SK-N-SH (cell line): ENCODE measurements around the gene TAB2. TPM values are rescaled to one million over a fixed set of nuclear protein-coding genes. Genes with fewer than 3 reads are reported as not detected.

Source experiments
- CTCF ChIA-PET: fragments of 300-600, 350-600 bp; formaldehyde crosslinking; extraction: SDS; loops from one replicate; lab custom pipeline; 2021; lab: Yijun Ruan, JAX
- POLR2A ChIA-PET: fragments of 350-600 bp; sonication (Branson Sonifier 250); formaldehyde crosslinking; extraction: SDS; loops from one replicate; lab custom pipeline; 2020; ENCODE audit warnings: antibody characterized with exemption, inconsistent platforms; lab: Yijun Ruan, JAX
- DNase-seq: peaks from one replicate; pipeline ENCODE4 v3.0.0; 2012
- H2AFZ ChIP-seq: fragments of 200-600 bp; sonication (generic); 2 replicates; pipeline ENCODE4 v1.8.1; 2016; ENCODE audit warnings: antibody characterized with exemption, mild to moderate bottlenecking, low read depth
- H3F3A ChIP-seq: fragments of 200-600 bp; sonication (generic); replicated peaks from 2 replicates; pipeline ENCODE3; 2016; ENCODE audit warnings: antibody characterized with exemption, mild to moderate bottlenecking; ENCODE audit not compliant: insufficient read depth
- H3K27ac ChIP-seq, 2 experiments: fragments of 200-500 bp in 1 of 2; fragments of 200-600 bp in 1 of 2; sonication (Bioruptor generic) in 1 of 2; sonication (generic), shearing (Covaris generic) in 1 of 2; 2 replicates each; pipeline versions ENCODE4 v1.5.1 to v1.6.1; 2014 to 2016; ENCODE audit warnings: low read depth in 2 of 2, inconsistent platforms in 1 of 2, low read length in 1 of 2, mild to moderate bottlenecking in 1 of 2, mixed read lengths in 1 of 2
- H3K27me3 ChIP-seq: fragments of 200-600 bp; sonication (generic), shearing (Covaris generic); 2 replicates; pipeline ENCODE4 v1.6.1; 2016; ENCODE audit warnings: mixed run types; ENCODE audit not compliant: insufficient read depth
- H3K36me3 ChIP-seq, 2 experiments: fragments of 200-500 bp in 1 of 2; fragments of 200-600 bp in 1 of 2; sonication (Bioruptor generic) in 1 of 2; sonication (generic) in 1 of 2; replicated peaks in 1 of 2; 2 replicates each; pipeline versions ENCODE3 to v1.5.1; 2014 to 2016; ENCODE audit warnings: low read length in 1 of 2, mild to moderate bottlenecking in 1 of 2; ENCODE audit not compliant: insufficient read depth in 2 of 2, control insufficient read depth in 1 of 2
- H3K4me1 ChIP-seq, 2 experiments: fragments of 200-500 bp in 1 of 2; fragments of 200-600 bp in 1 of 2; sonication (Bioruptor generic) in 1 of 2; sonication (generic), shearing (Covaris generic) in 1 of 2; 2 replicates each; pipeline versions ENCODE4 v1.5.1 to v1.6.1; 2014 to 2016; ENCODE audit warnings: low read depth in 1 of 2, low read length in 1 of 2, mixed run types in 1 of 2; ENCODE audit not compliant: insufficient read depth in 2 of 2, control insufficient read depth in 1 of 2
- H3K4me2 ChIP-seq: fragments of 200-600 bp; sonication (generic), shearing (Covaris generic); 2 replicates; pipeline ENCODE4 v1.6.1; 2017; ENCODE audit warnings: mixed run types
- H3K4me3 ChIP-seq, 2 experiments: fragments of 200-500 bp in 1 of 2; fragments of 200-600 bp in 1 of 2; sonication (Bioruptor generic) in 1 of 2; sonication (generic), shearing (Covaris generic) in 1 of 2; 2 replicates each; pipeline versions ENCODE4 v1.5.1 to v1.8.1; 2014 to 2016; ENCODE audit warnings: low read depth in 2 of 2, inconsistent platforms in 1 of 2, low read length in 1 of 2, mild to moderate bottlenecking in 1 of 2, mixed read lengths in 1 of 2, moderate library complexity in 1 of 2
- H3K79me2 ChIP-seq: fragments of 200-600 bp; sonication (generic); 2 replicates; pipeline ENCODE4 v1.8.1; 2017; ENCODE audit warnings: mild to moderate bottlenecking; ENCODE audit not compliant: insufficient read depth
- H3K9ac ChIP-seq: fragments of 200-600 bp; sonication (generic); 2 replicates; pipeline ENCODE4 v1.6.1; 2017; ENCODE audit warnings: mixed run types
- H3K9me2 ChIP-seq: fragments of 200-600 bp; sonication (generic); 2 replicates; pipeline ENCODE4 v1.6.1; 2017; ENCODE audit warnings: mixed run types
- H3K9me3 ChIP-seq: fragments of 200-600 bp; sonication (generic); 2 replicates; pipeline ENCODE4 v1.6.1; 2017; ENCODE audit warnings: mixed run types, mild to moderate bottlenecking, moderate library complexity
- H4K20me1 ChIP-seq: fragments of 200-600 bp; sonication (generic); 2 replicates; pipeline ENCODE4 v1.6.1; 2017; ENCODE audit warnings: mild to moderate bottlenecking, mixed run types; ENCODE audit not compliant: insufficient read depth
- CHD2 ChIP-seq: fragments of 150-350 bp; IDR thresholded peaks from 2 replicates; pipeline ENCODE4 v1.6.1; 2018; ENCODE audit warnings: low read length; ENCODE audit not compliant: partially characterized antibody
- ELF1 ChIP-seq: IDR thresholded peaks from 2 replicates; pipeline ENCODE4 v1.4.0; 2012
- FOXM1 ChIP-seq: IDR thresholded peaks from 2 replicates; pipeline ENCODE4 v1.4.0; 2012; ENCODE audit warnings: low read depth, mild to moderate bottlenecking
- GABPA ChIP-seq: IDR thresholded peaks from 2 replicates; pipeline ENCODE4 v1.4.0; 2012; ENCODE audit warnings: low read depth, mild to moderate bottlenecking
- IRF3 ChIP-seq: fragments of 150-350 bp; IDR thresholded peaks from 2 replicates; pipeline ENCODE4 v1.6.1; 2016; ENCODE audit warnings: mild to moderate bottlenecking, low read depth, low read length
- MAX ChIP-seq: IDR thresholded peaks from 2 replicates; pipeline ENCODE4 v1.4.0; 2012; ENCODE audit warnings: low read depth
- MXI1 ChIP-seq: IDR thresholded peaks from 2 replicates; pipeline ENCODE4 v1.6.1; 2012; ENCODE audit warnings: mild to moderate bottlenecking, low read depth, low read length, improper control_type of control experiment
- PBX3 ChIP-seq: IDR thresholded peaks from 2 replicates; pipeline ENCODE4; 2012
- RCOR1 ChIP-seq: fragments of 150-350 bp; IDR thresholded peaks from 2 replicates; pipeline ENCODE4 v1.6.1; 2017; ENCODE audit warnings: antibody characterized with exemption, low read length
- REST ChIP-seq: IDR thresholded peaks from 2 replicates; pipeline ENCODE4 v1.6.1; 2012; ENCODE audit warnings: mild to moderate bottlenecking, low read depth, low read length, moderate library complexity
- RXRA ChIP-seq: IDR thresholded peaks from 2 replicates; pipeline ENCODE4 v1.4.0; 2012; ENCODE audit warnings: low read depth, mild to moderate bottlenecking, borderline replicate concordance
- SIN3A ChIP-seq: IDR thresholded peaks from 2 replicates; pipeline ENCODE4 v1.6.1; 2012; ENCODE audit warnings: low read depth, mild to moderate bottlenecking, low read length, moderate library complexity, borderline replicate concordance
- SMC3 ChIP-seq: IDR thresholded peaks from 2 replicates; pipeline ENCODE4 v1.6.1; 2012; ENCODE audit warnings: low read depth, low read length, improper control_type of control experiment
- TAF1 ChIP-seq: IDR thresholded peaks from 2 replicates; pipeline ENCODE4 v1.6.1; 2012; ENCODE audit warnings: low read depth, mild to moderate bottlenecking, low read length, moderate library complexity, borderline replicate concordance
- TEAD4 ChIP-seq: IDR thresholded peaks from 2 replicates; pipeline ENCODE4 v1.4.0; 2012; ENCODE audit warnings: mild to moderate bottlenecking, borderline replicate concordance; ENCODE audit not compliant: insufficient read depth
- WGBS: methylation state at CpG from one replicate; pipeline ENCODE4 v1.1.6; 2017; ENCODE audit warnings: low lambda C conversion rate; 5-methylcytosine and 5-hydroxymethylcytosine counted together
- polyA plus RNA-seq, 3 experiments: library from polyadenylated mRNA; depleted of rRNA; stranded (reverse); fragments of >200 nt; gene quantifications; 2 replicates each; pipeline ENCODE4 v1.2.3, GENCODE V29; 2012

TAB2 gene
- polyA plus RNA-seq, 1 of the 3 experiments (the other 2 are of a cell fraction), result 24.4 TPM

GRCh38 chr6:149289966-149290365 is 27.5 kb upstream of the TAB2 start:
- 100% methylated on average over 1 of the region's 1 CpG for WGBS
- TF ChIP-seq SMC3 (no peak), SIN3A (no peak), REST (no peak), TEAD4 (no peak), FOXM1 (no peak), MXI1 (no peak), TAF1 (no peak), RCOR1 (no peak), CHD2 (no peak), MAX (no peak), PBX3 (no peak), GABPA (no peak), RXRA (no peak), ELF1 (no peak), IRF3 (no peak)
- TF ChIP-seq, all 33 proteins: peak for 0

More at GRCh38 chr6:149289966-149290365, 27.5 kb upstream of the TAB2 start:
- Histone ChIP-seq H3K4me3 (no peak overlapping the region), H3K4me2 (no peak overlapping the region), H3K27ac (no peak overlapping the region), H3K79me2 (no peaks in the 10 kb centered on the region), H3F3A (no peaks in the 10 kb centered on the region), H3K36me3 (no peaks in the 10 kb centered on the region), H3K4me1 (peaks cover 0 to 3% of the 10 kb centered on the region in 2 experiments; a peak in 1 of 4 replicates), H4K20me1 (no peaks in the 10 kb centered on the region), H2AFZ (no peak overlapping the region), H3K9ac (no peak overlapping the region), H3K27me3 (no peaks in the 10 kb centered on the region), H3K9me3 (no peaks in the 10 kb centered on the region), H3K9me2 (no peaks in the 10 kb centered on the region)
- no peak for DNase-seq
- CTCF ChIA-PET, result no interaction called here
- POLR2A ChIA-PET, result no interaction called here
